ENCODE results near the gene LMO1.

Gene LMO1

DNA sequence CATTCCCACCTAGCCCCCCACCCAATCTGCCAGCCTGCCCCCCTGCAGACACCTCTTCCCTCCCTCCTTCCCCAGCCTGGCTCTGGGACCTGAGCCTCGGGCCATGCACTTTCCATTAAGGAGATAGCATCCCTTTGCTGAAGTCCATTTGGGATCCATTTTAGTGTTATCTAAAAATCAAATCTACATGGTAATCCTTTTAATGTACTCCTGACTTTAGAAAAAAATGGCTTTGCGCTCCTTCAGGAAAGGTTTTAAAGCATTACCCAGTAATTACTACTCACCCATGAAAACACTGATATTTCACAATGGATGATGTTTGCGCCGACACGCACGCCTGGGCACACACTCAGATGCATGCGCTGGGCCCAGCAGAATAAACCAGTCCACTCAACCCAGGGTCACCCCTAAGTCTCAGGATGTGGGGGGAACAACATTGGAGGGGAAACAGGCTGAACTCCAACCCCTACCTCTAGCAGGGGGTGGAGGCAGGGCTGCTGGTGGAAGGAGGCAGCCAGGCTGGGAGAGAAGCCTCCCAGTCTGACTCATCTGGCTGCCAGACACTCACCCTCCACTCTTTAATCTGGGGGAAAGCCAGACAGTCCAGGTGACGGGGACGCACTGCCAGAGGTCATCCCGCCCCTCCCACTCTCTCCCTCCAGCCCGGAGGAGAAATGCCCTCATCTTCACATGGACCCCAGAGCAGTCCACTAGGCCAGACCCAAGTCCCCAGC is 29.8 kb downstream of the LMO1 start:
- Histone ChIP-seq H2BK5ac (ENCODE audit: low read depth, low read length, poor library complexity) (peak overlapping the region; percentile 90), H2BK120ac (ENCODE audit: insufficient read depth, low read length, poor library complexity) (peak overlapping the region; percentile 99), H3K4me3 (ENCODE audit: low read depth, low read length) (no peak overlapping the region), H3K9me3 (ENCODE audit: insufficient read depth, low read depth, low read length) (no peaks in the 10 kb centered on the region), H3K4ac (ENCODE audit: low read depth, low read length) (peak overlapping the region; percentile 82), H4K12ac (ENCODE audit: low read depth, low read length) (no peak overlapping the region), H2BK12ac (ENCODE audit: low read length) (peak overlapping the region; percentile 98), H3K18ac (ENCODE audit: low read length) (peak overlapping the region; percentile 95), H4K8ac (ENCODE audit: low read depth, low read length) (peak overlapping the region; percentile 86), H3K9ac (ENCODE audit: low read length) (no peak overlapping the region), H3K79me2 (ENCODE audit: control insufficient read depth, insufficient read depth, low read length, poor library complexity) (peaks cover 10% of the 10 kb centered on the region), H4K91ac (ENCODE audit: low read depth, low read length) (peak overlapping the region; percentile 99), H3K79me1 (ENCODE audit: low read length) (peaks cover 39% of the 10 kb centered on the region), H3K27me3 (ENCODE audit: insufficient read depth, low read length) (no peaks in the 10 kb centered on the region), H3K27ac (ENCODE audit: low read depth, low read length) (peak overlapping the region; percentile 81), H3K36me3 (ENCODE audit: control insufficient read depth in 1 of 2, insufficient read depth in 2 of 2, low read length in 2 of 2) (no peaks in the 10 kb centered on the region), H2AFZ (ENCODE audit: insufficient read depth, low read length, poor library complexity) (no peak overlapping the region), H3K4me1 (ENCODE audit: control insufficient read depth in 1 of 2, insufficient read depth in 2 of 2, low read length in 2 of 2) (peaks cover 35 to 44% of the 10 kb centered on the region in 2 experiments), H3K23ac (ENCODE audit: low read length) (no peak overlapping the region), H3K14ac (ENCODE audit: low read length) (peak overlapping the region; percentile 91), H3K4me2 (ENCODE audit: low read length) (peak overlapping the region; percentile 3), H2AK5ac (ENCODE audit: low read length) (no peak overlapping the region)
- WGBS (ENCODE audit: extremely low coverage, insufficient coverage, insufficient read length) = no CpG with 5 or more reads among the region's 11 CpGs
- DNase-seq = peak; percentile 56 to 58

DNA sequence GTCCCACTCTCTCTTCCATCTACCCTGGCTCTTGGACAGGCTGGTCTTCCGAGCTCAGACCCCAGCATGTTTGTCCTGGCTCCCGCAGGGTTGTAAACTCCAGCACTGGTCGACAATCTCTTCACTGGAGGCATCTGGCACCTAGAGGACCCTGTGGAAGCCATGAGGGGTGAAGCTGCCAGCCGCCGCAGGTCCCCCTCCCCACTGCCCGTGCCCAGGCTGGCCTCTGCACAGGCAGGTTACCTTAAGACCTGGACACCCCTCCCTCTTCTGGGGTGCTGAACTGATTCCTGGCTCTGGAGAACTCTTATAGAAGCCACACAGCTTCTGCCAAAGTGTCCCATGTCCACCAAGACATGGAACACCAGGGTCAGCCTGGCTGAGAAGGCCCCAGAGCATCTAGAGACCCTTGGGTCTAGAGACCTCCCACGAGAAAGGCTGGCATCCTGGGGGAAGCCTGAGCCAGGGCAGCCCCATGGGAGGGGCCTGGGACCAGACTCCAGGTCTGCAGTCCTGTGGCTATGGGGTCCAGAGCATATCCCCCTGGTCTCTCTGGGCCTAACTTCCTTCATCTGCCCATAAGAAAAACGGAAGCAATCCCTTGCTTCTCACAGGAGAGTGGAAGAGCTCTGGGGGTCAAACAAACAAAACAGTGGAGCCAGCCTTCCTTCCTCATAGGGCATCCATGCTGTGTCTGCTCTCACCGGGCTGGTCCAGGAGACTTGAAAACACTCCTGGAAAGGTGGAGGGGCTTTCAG is 30.6 kb downstream of the LMO1 start:
- Histone ChIP-seq H3K36me3 (ENCODE audit: control insufficient read depth in 1 of 2, insufficient read depth in 2 of 2, low read length in 2 of 2) (no peaks in the 10 kb centered on the region), H3K4me1 (ENCODE audit: control insufficient read depth in 1 of 2, insufficient read depth in 2 of 2, low read length in 2 of 2) (peaks cover 35 to 46% of the 10 kb centered on the region in 2 experiments), H3K27ac (ENCODE audit: low read depth, low read length) (peak overlapping the region; percentile 71), H4K91ac (ENCODE audit: low read depth, low read length) (peak overlapping the region; percentile 99), H3K79me1 (ENCODE audit: low read length) (peaks cover 42% of the 10 kb centered on the region), H2BK5ac (ENCODE audit: low read depth, low read length, poor library complexity) (peak overlapping the region; percentile 90), H3K9me3 (ENCODE audit: insufficient read depth, low read depth, low read length) (no peaks in the 10 kb centered on the region), H3K4ac (ENCODE audit: low read depth, low read length) (peak overlapping the region; percentile 82), H3K4me3 (ENCODE audit: low read depth, low read length) (no peak overlapping the region), H3K18ac (ENCODE audit: low read length) (peak overlapping the region; percentile 73), H3K14ac (ENCODE audit: low read length) (peak overlapping the region; percentile 87), H4K8ac (ENCODE audit: low read depth, low read length) (peak overlapping the region; percentile 84), H3K79me2 (ENCODE audit: control insufficient read depth, insufficient read depth, low read length, poor library complexity) (peaks cover 10% of the 10 kb centered on the region), H2AK5ac (ENCODE audit: low read length) (peak overlapping the region; percentile 85), H2AFZ (ENCODE audit: insufficient read depth, low read length, poor library complexity) (no peak overlapping the region), H3K27me3 (ENCODE audit: insufficient read depth, low read length) (no peaks in the 10 kb centered on the region), H3K9ac (ENCODE audit: low read length) (no peak overlapping the region), H4K12ac (ENCODE audit: low read depth, low read length) (no peak overlapping the region), H2BK12ac (ENCODE audit: low read length) (peak overlapping the region; percentile 97), H2BK120ac (ENCODE audit: insufficient read depth, low read length, poor library complexity) (peak overlapping the region; percentile 99), H3K4me2 (ENCODE audit: low read length) (no peak overlapping the region), H3K23ac (ENCODE audit: low read length) (no peak overlapping the region)
- WGBS (ENCODE audit: extremely low coverage, insufficient coverage, insufficient read length) = no CpG with 5 or more reads among the region's 9 CpGs
- DNase-seq = no peak

DNA sequence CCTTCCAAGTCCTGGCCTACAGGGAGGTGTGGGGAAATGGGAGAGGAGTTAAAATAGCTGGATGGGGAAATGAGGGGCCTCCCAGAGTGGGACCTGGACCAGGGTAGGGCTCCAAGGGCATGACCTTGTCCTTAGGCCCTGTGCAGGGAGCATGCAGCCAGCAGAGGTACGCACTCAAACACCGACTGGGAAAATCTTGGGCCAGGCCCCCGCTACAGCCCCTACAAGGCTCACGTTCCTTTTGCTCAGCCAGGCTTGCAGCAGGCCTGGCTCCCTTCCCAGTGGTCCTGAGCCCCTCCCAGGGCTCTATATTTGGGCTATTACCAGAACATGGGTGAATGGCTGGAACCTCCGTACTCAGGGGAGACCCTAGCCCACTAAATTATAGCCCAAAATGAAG is 31.3 kb downstream of the LMO1 start:
- H2BK5ac ChIP-seq (ENCODE audit: low read depth, low read length, poor library complexity) = peak overlapping the region; percentile 90
- H3K79me2 ChIP-seq (ENCODE audit: control insufficient read depth, insufficient read depth, low read length, poor library complexity) = peaks cover 10% of the 10 kb centered on the region
- no peak overlapping the region for H3K4me2 ChIP-seq (ENCODE audit: low read length)
- H3K4me3 ChIP-seq (ENCODE audit: low read depth, low read length) = no peak overlapping the region
- DNase-seq = no peak
- no peaks in the 10 kb centered on the region for H3K27me3 ChIP-seq (ENCODE audit: insufficient read depth, low read length)
- H4K12ac ChIP-seq (ENCODE audit: low read depth, low read length) = no peak overlapping the region
- no CpG with 5 or more reads among the region's 5 CpGs for WGBS (ENCODE audit: extremely low coverage, insufficient coverage, insufficient read length)
- H2BK12ac ChIP-seq (ENCODE audit: low read length) = peak overlapping the region; percentile 97
- peak overlapping the region; percentile 71 for H3K27ac ChIP-seq (ENCODE audit: low read depth, low read length)
- peak overlapping the region; percentile 73 for H3K18ac ChIP-seq (ENCODE audit: low read length)
- H3K36me3 ChIP-seq (ENCODE audit: control insufficient read depth in 1 of 2, insufficient read depth in 2 of 2, low read length in 2 of 2) = no peaks in the 10 kb centered on the region
- peak overlapping the region; percentile 85 for H2AK5ac ChIP-seq (ENCODE audit: low read length)
- peaks cover 35 to 46% of the 10 kb centered on the region in 2 experiments for H3K4me1 ChIP-seq (ENCODE audit: control insufficient read depth in 1 of 2, insufficient read depth in 2 of 2, low read length in 2 of 2)
- H2AFZ ChIP-seq (ENCODE audit: insufficient read depth, low read length, poor library complexity) = no peak overlapping the region
- H2BK120ac ChIP-seq (ENCODE audit: insufficient read depth, low read length, poor library complexity) = peak overlapping the region; percentile 99
- H4K8ac ChIP-seq (ENCODE audit: low read depth, low read length) = peak overlapping the region; percentile 84
- no peak overlapping the region for H3K9ac ChIP-seq (ENCODE audit: low read length)
- no peak overlapping the region for H3K23ac ChIP-seq (ENCODE audit: low read length)
- peak overlapping the region; percentile 87 for H3K14ac ChIP-seq (ENCODE audit: low read length)
- peak overlapping the region; percentile 82 for H3K4ac ChIP-seq (ENCODE audit: low read depth, low read length)
- H3K79me1 ChIP-seq (ENCODE audit: low read length) = peaks cover 43% of the 10 kb centered on the region
- H4K91ac ChIP-seq (ENCODE audit: low read depth, low read length) = peak overlapping the region; percentile 99
- H3K9me3 ChIP-seq (ENCODE audit: insufficient read depth, low read depth, low read length) = no peaks in the 10 kb centered on the region

DNA sequence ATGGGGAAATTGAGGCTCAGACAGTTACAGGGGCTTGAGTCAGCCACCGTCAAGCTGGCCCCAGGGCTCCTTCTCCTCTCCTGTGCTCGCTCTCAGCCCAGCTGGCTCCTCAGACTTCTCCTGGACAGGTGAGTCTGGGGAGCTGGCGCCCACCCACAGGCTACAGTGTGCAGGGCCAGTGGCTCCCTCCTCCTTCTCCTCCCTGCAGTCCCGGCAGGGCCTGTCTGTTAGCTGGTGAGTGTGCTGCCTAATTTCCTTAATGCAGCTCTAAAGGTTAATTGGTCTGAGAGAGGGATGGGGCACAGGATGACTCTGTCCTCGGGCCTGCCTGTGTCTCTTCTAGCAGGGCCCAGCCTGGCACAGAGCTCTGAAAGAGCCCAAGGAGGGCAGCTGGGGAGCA is 31.7 kb downstream of the LMO1 start:
- Histone ChIP-seq H4K91ac (ENCODE audit: low read depth, low read length) (peak overlapping the region; percentile 99), H2BK12ac (ENCODE audit: low read length) (peak overlapping the region; percentile 97), H4K8ac (ENCODE audit: low read depth, low read length) (peak overlapping the region; percentile 84), H3K14ac (ENCODE audit: low read length) (peak overlapping the region; percentile 87), H2AK5ac (ENCODE audit: low read length) (peak overlapping the region; percentile 85), H3K4me2 (ENCODE audit: low read length) (no peak overlapping the region), H2BK120ac (ENCODE audit: insufficient read depth, low read length, poor library complexity) (peak overlapping the region; percentile 99), H3K9ac (ENCODE audit: low read length) (no peak overlapping the region), H3K4me3 (ENCODE audit: low read depth, low read length) (no peak overlapping the region), H2AFZ (ENCODE audit: insufficient read depth, low read length, poor library complexity) (no peak overlapping the region), H3K9me3 (ENCODE audit: insufficient read depth, low read depth, low read length) (no peaks in the 10 kb centered on the region), H3K18ac (ENCODE audit: low read length) (peak overlapping the region; percentile 73), H3K23ac (ENCODE audit: low read length) (no peak overlapping the region), H3K4me1 (ENCODE audit: control insufficient read depth in 1 of 2, insufficient read depth in 2 of 2, low read length in 2 of 2) (peaks cover 35 to 49% of the 10 kb centered on the region in 2 experiments), H4K12ac (ENCODE audit: low read depth, low read length) (no peak overlapping the region), H3K36me3 (ENCODE audit: control insufficient read depth in 1 of 2, insufficient read depth in 2 of 2, low read length in 2 of 2) (no peaks in the 10 kb centered on the region), H3K27me3 (ENCODE audit: insufficient read depth, low read length) (no peaks in the 10 kb centered on the region), H3K79me1 (ENCODE audit: low read length) (peaks cover 46% of the 10 kb centered on the region), H3K4ac (ENCODE audit: low read depth, low read length) (peak overlapping the region; percentile 82), H3K27ac (ENCODE audit: low read depth, low read length) (peak overlapping the region; percentile 71), H2BK5ac (ENCODE audit: low read depth, low read length, poor library complexity) (peak overlapping the region; percentile 90), H3K79me2 (ENCODE audit: control insufficient read depth, insufficient read depth, low read length, poor library complexity) (peaks cover 10% of the 10 kb centered on the region)
- WGBS (ENCODE audit: extremely low coverage, insufficient coverage, insufficient read length) = no CpG with 5 or more reads among the region's 5 CpGs
- DNase-seq = no peak

All from trophoblast cell (in vitro differentiated cells and primary cell).